A549 (cell line): ENCODE results near the gene AQP5. TPM values are rescaled to one million over a fixed set of nuclear protein-coding genes. Genes with fewer than 3 reads are reported as not detected.
A peak's percentile ranks its signal among the peaks of the same experiment; 100 is the strongest.

Experiments used
- ATAC-seq, 2 experiments: fragments of 200-7000 bp in 1 of 2; fragments of >200 bp in 1 of 2; cut with Nextera tagmentation in 1 of 2; cut with Tn5 transposase in 1 of 2; 3 replicates each; pipeline versions ENCODE4 v1.8.0 to v1.9.1; 2018 to 2020; ENCODE audit warnings: mild to moderate bottlenecking in 1 of 2, moderate library complexity in 1 of 2
- CTCF ChIA-PET: fragments of 300-600 bp; sonication (Branson Sonifier 250); formaldehyde crosslinking; extraction: SDS; loops from one replicate; lab custom pipeline; 2021; ENCODE audit warnings: antibody characterized with exemption, inconsistent platforms; lab: Yijun Ruan, JAX
- POLR2A ChIA-PET: fragments of 350-600 bp; formaldehyde crosslinking; extraction: SDS; loops from one replicate; lab custom pipeline; 2021; ENCODE audit warnings: antibody characterized with exemption, inconsistent platforms; lab: Yijun Ruan, JAX
- DNase-seq, 2 experiments: peaks; one replicate each; pipeline versions ENCODE4 v3.0.0 to v3.0.0-alpha.2; 2011 to 2016; ENCODE audit warnings: low read depth in 1 of 2, low spot score in 1 of 2
- FAIRE-seq: peaks from 2 replicates; lab custom pipeline; 2011; peaks lifted over from hg19 to GRCh38; lab: Jason Lieb, UNC
- H3K27ac ChIP-seq, 2 experiments: fragments of >200 bp; sonication (Bioruptor Twin); formaldehyde crosslinking; 3 replicates each; pipeline ENCODE4 v1.5.1; 2016 to 2017
- H3K4me1 ChIP-seq: fragments of >200 bp; sonication (Bioruptor Twin); formaldehyde crosslinking; 3 replicates; pipeline ENCODE4 v1.6.1; 2016
- H3K4me2 ChIP-seq: fragments of >200 bp; sonication (Bioruptor Twin); formaldehyde crosslinking; 3 replicates; pipeline ENCODE4 v1.6.1; 2016
- H3K4me3 ChIP-seq: fragments of >200 bp; sonication (Bioruptor Twin); formaldehyde crosslinking; 3 replicates; pipeline ENCODE4 v1.5.1; 2016
- H3K9me3 ChIP-seq: fragments of >200 bp; sonication (Bioruptor Twin); formaldehyde crosslinking; 3 replicates; pipeline ENCODE4 v1.6.1; 2016
- CBX2 ChIP-seq: fragments of 200-600 bp; sonication (generic); IDR thresholded peaks from 2 replicates; pipeline ENCODE4 v1.6.1; 2016; ENCODE audit warnings: low read depth, mild to moderate bottlenecking, borderline replicate concordance
- CBX8 ChIP-seq: fragments of 200-600 bp; sonication (generic); IDR thresholded peaks from 2 replicates; pipeline ENCODE4 v1.6.1; 2016
- CEBPB ChIP-seq, 2 experiments: fragments of >200 bp in 1 of 2; sonication (Bioruptor Twin) in 1 of 2; formaldehyde crosslinking in 1 of 2; IDR thresholded peaks; 2 replicates each; pipeline ENCODE4 v1.6.1; 2012 to 2016
- CHD2 ChIP-seq: fragments of 150-350 bp; IDR thresholded peaks from 2 replicates; pipeline ENCODE4 v1.6.1; 2014; ENCODE audit warnings: low read length; ENCODE audit not compliant: partially characterized antibody
- HOXA7 ChIP-seq: fragments of 250-450 bp; sonication (Bioruptor Pico); IDR thresholded peaks from 2 replicates; pipeline ENCODE4 v1.5.0; 2020; ENCODE audit warnings: mild to moderate bottlenecking, moderate library complexity
- HOXB5 ChIP-seq: fragments of 250-450 bp; sonication (Bioruptor Pico); IDR thresholded peaks from 2 replicates; pipeline ENCODE4 v1.5.0; 2020; ENCODE audit warnings: mild to moderate bottlenecking, moderate library complexity
- JUNB ChIP-seq: fragments of >200 bp; sonication (Bioruptor Twin); formaldehyde crosslinking; IDR thresholded peaks from 2 replicates; pipeline ENCODE4 v1.6.1; 2016
- PHF8 ChIP-seq: fragments of 200-600 bp; sonication (generic); IDR thresholded peaks from 2 replicates; pipeline ENCODE4 v1.6.1; 2016; ENCODE audit warnings: low read depth, mild to moderate bottlenecking, antibody characterized with exemption, moderate library complexity, borderline replicate concordance
- RFX5 ChIP-seq: fragments of 450-650 bp; IDR thresholded peaks from 2 replicates; pipeline ENCODE4 v1.7.1; 2014; ENCODE audit warnings: antibody characterized with exemption, mild to moderate bottlenecking, moderate library complexity
- RNF2 ChIP-seq: fragments of 200-600 bp; sonication (generic); IDR thresholded peaks from 2 replicates; pipeline ENCODE4 v1.6.1; 2016; ENCODE audit warnings: low read depth, mild to moderate bottlenecking, antibody characterized with exemption, moderate library complexity, borderline replicate concordance
- ZC3H11A ChIP-seq: fragments of 450-650 bp; IDR thresholded peaks from 2 replicates; pipeline ENCODE4 v1.6.1; 2014; ENCODE audit warnings: antibody characterized with exemption, mild to moderate bottlenecking
- WGBS: methylation state at CpG from one replicate; pipeline ENCODE4 v1.1.6; 2017; ENCODE audit errors: missing lambda C conversion rate; 5-methylcytosine and 5-hydroxymethylcytosine counted together
- polyA plus RNA-seq, 4 experiments: library from polyadenylated mRNA; depleted of rRNA in 3 of 4; stranded (reverse); fragments of >200 nt; fragmentation: RNase III in 1 of 4; extraction: RNeasy Plus Mini Kit Qiagen cat#74134 plus additional on column Dnase treatment in 1 of 4; gene quantifications; 2 replicates in 3 of 4; 3 replicates in 1 of 4; pipeline ENCODE4 v1.2.3, GENCODE V29; 2011 to 2017
- TF ChIP-seq, protein P1 (sequence below): fragments of >200 bp; sonication (Bioruptor Twin); formaldehyde crosslinking; IDR thresholded peaks from 3 replicates; pipeline ENCODE4 v1.5.1; 2016
- TF ChIP-seq, protein P2 (sequence below): IDR thresholded peaks from 2 replicates; pipeline ENCODE4 v1.6.1; 2012
- TF ChIP-seq, protein P3 (sequence below): fragments of 450-650 bp; IDR thresholded peaks from 2 replicates; pipeline ENCODE4 v1.6.1; 2014; ENCODE audit warnings: antibody characterized with exemption

The AQP5 gene
- polyA plus RNA-seq, 2 of the 4 experiments (the other 2 are of a cell fraction): not detected

DNA sequence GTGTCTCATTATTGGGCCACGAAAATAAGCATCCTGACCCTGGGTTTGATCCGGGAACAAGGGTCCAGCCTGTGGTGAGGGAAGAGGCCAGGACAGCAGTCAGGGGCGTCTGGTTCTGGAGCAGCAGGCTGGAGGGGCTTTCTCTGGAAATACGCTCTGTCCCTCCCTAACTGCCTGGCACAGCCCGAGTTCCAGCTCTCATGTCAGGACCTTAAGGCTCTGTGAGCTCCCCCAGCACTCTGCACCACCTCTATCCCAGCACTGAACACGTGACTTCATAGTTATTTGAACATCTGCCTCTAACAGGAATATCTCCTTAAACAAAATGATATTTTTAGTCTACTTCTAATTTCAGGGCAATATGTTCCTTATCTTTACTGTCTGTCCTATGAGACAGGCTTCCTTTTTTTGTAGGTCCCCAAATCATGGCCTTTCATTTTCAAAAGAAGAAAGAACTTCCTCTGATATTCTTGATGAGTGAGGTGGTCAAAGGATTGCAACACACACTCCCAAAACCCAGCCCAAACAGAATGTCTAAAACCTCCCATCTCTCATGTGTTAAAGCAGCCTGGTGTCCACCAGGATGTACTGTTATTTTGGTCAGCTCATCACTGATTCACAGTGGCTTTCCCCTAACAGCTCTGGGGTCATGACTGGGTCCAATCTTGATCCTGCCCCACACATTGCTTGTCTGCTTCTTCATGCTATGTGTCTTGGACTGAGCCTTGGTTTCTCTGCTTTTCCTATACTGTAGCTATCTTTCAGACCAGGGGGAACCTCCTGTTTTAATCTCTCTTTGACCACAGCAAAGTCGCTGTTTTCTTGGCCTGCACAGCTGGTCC lies 20.8 kb downstream of the AQP5 start:
- Histone ChIP-seq H3K9me3 (no peaks in the 10 kb centered on the region), H3K4me2 (no peak overlapping the region), H3K4me1 (no peaks in the 10 kb centered on the region), H3K27ac (no peak overlapping the region), H3K4me3 (no peak overlapping the region)
- ChIA-PET CTCF (interaction anchor here (0.6 to 29.8 kb wide), 10 partner anchors 8 to 92 kb away, joined by 3 to 708 read pairs (median 8); partner anchors contain the start of genes AQP6, ASIC1 and SMARCD1), POLR2A (no interaction called here)
- TF ChIP-seq CEBPB (IDR thresholded peaks at IDR 0.05): peak in 1 of 2 experiments; percentile 23; a peak in 1 of 4 replicates
- TF ChIP-seq CBX8: no peak
- TF ChIP-seq CHD2: no peak
- DNase-seq (no peak), ATAC-seq (0 out of 6 replicates have a peak, but pooled peaks of 1 of the 2 experiments have one; percentile 9), FAIRE-seq (no peak)
- 90% methylated on average over 7 of the region's 7 CpGs for WGBS

DNA sequence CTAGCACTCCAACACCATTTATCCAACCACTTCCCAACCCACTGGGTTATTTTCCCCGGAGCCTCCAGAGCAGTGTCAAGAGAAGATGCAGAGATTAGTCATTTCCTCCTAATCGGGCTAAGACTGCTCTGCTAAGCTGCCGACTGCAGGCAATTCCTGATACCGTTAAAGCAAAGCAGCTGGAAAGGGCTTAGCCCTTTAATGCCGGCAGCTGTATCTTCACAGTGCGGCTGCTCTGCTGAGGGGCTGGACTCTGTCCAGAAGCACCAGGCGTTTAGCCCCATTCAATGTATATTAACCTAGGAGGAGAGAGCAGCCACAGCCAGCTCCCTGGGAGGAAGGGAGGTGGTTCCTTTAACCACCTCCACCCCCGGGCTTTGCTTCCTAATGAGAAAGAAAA lies 22.2 kb downstream of the AQP5 start:
- FAIRE-seq (no peak), ATAC-seq (peak; percentile 55 to 57; a peak in 3 of 6 replicates), DNase-seq (no peak)
- ChIA-PET POLR2A (no interaction called here), CTCF (interaction anchor here (1.1 to 29.8 kb wide), 9 partner anchors 10 to 117 kb away, joined by 3 to 708 read pairs (median 7); partner anchors contain the start of genes AQP5, AQP6, ASIC1 and SMARCD1)
- Histone ChIP-seq H3K27ac (no peak overlapping the region), H3K4me2 (no peak overlapping the region), H3K4me3 (no peak overlapping the region), H3K9me3 (no peaks in the 10 kb centered on the region), H3K4me1 (no peaks in the 10 kb centered on the region)
- WGBS: 35% methylated on average over 8 of the region's 8 CpGs
- TF ChIP-seq HOXB5 (CRISPR knock-in tag) (no peak), PHF8 (no peak), RNF2 (no peak), HOXA7 (CRISPR knock-in tag) (no peak), CEBPB (IDR thresholded peaks at IDR 0.05) (no peak), JUNB (no peak), ZC3H11A (no peak), RFX5 (no peak), CBX2 (no peak)
- TF ChIP-seq, protein P1, sequence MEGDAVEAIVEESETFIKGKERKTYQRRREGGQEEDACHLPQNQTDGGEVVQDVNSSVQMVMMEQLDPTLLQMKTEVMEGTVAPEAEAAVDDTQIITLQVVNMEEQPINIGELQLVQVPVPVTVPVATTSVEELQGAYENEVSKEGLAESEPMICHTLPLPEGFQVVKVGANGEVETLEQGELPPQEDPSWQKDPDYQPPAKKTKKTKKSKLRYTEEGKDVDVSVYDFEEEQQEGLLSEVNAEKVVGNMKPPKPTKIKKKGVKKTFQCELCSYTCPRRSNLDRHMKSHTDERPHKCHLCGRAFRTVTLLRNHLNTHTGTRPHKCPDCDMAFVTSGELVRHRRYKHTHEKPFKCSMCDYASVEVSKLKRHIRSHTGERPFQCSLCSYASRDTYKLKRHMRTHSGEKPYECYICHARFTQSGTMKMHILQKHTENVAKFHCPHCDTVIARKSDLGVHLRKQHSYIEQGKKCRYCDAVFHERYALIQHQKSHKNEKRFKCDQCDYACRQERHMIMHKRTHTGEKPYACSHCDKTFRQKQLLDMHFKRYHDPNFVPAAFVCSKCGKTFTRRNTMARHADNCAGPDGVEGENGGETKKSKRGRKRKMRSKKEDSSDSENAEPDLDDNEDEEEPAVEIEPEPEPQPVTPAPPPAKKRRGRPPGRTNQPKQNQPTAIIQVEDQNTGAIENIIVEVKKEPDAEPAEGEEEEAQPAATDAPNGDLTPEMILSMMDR: no peak
- TF ChIP-seq, protein P2, sequence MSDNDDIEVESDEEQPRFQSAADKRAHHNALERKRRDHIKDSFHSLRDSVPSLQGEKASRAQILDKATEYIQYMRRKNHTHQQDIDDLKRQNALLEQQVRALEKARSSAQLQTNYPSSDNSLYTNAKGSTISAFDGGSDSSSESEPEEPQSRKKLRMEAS: no peak

DNA sequence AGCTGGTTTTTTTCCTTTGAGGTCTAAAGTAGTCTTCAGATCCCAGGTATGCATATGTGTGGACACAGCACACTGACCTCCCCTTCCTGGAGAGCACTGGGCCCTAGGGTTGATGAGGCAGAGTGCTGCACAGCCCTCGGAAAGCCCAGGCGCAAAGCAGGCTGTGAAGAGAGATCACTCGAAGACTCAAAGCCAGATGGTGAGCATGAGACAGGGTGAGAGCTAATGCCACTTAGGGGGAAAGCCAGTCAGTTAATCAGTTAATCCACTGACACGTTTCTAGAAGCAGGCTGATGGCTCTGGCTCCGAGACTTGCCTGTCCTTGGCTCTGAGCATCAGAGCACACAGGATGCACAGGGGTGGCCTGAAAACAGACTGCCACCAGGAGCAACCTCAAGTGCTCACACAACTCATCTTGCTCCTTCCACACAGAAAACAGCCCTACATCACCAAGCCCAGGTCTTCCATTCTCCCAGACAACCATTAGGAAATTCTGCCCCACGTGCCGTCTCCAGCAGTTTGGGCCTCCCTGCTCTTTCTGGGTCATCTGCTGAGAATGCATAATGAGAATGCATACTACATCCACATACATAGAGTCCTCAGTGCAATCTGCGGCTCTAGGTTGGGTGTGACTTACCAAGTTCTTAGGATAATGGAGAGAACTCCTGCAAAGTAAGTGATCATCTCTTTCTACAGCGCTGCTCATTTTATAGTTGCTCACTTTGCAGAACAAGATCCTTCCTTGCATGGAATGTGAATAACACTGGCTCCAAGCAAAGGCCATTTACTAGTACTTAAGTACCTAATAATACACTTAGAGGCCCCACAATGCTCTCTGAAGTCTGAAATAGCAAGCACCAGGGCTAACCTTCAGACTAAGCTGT lies 23.0 kb downstream of the AQP5 start:
- Histone ChIP-seq H3K4me2 (no peak overlapping the region), H3K9me3 (no peaks in the 10 kb centered on the region), H3K27ac (no peak overlapping the region), H3K4me3 (no peak overlapping the region), H3K4me1 (no peaks in the 10 kb centered on the region)
- no peak for TF ChIP-seq CEBPB (IDR thresholded peaks at IDR 0.05)
- TF ChIP-seq, protein P3, sequence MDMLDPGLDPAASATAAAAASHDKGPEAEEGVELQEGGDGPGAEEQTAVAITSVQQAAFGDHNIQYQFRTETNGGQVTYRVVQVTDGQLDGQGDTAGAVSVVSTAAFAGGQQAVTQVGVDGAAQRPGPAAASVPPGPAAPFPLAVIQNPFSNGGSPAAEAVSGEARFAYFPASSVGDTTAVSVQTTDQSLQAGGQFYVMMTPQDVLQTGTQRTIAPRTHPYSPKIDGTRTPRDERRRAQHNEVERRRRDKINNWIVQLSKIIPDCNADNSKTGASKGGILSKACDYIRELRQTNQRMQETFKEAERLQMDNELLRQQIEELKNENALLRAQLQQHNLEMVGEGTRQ: no peak
- DNase-seq (no peak), ATAC-seq (peak in 1 of 2 experiments; percentile 22; a peak in 2 of 6 replicates), FAIRE-seq (no peak)
- ChIA-PET CTCF (interaction anchor here (1.1 to 29.8 kb wide), 9 partner anchors 9 to 118 kb away, joined by 3 to 708 read pairs (median 5); partner anchors contain the start of genes AQP5, AQP6, ASIC1 and SMARCD1), POLR2A (no interaction called here)
- WGBS: 93% methylated on average over 9 of the region's 9 CpGs
